Epithelial cell of proximal tubule (primary cell): ENCODE results near the gene FYN. TPM values are rescaled to one million over a fixed set of nuclear protein-coding genes. Genes with fewer than 3 reads are reported as not detected.

ENCODE experiments used
- DNase-seq: peaks from one replicate; pipeline ENCODE4 v3.0.0-alpha.2; 2011; ENCODE audit warnings: low read depth
- H3K4me3 ChIP-seq: 2 replicates; pipeline ENCODE4 v1.5.1; 2011; ENCODE audit warnings: low read depth, mild to moderate bottlenecking, low read length
- total RNA-seq: library from RNA; depleted of rRNA; stranded (reverse); fragments of >200 nt; gene quantifications from 2 replicates; pipeline ENCODE4 v1.2.3, GENCODE V29; 2015
- TF ChIP-seq, protein P1 (sequence below): conservative IDR thresholded peaks from 2 replicates; pipeline ENCODE4 v1.5.1; 2012; ENCODE audit warnings: low read depth, mild to moderate bottlenecking, low read length

The FYN gene
- total RNA-seq, 1 donor from 2014 or later = 55.4 TPM

DNA sequence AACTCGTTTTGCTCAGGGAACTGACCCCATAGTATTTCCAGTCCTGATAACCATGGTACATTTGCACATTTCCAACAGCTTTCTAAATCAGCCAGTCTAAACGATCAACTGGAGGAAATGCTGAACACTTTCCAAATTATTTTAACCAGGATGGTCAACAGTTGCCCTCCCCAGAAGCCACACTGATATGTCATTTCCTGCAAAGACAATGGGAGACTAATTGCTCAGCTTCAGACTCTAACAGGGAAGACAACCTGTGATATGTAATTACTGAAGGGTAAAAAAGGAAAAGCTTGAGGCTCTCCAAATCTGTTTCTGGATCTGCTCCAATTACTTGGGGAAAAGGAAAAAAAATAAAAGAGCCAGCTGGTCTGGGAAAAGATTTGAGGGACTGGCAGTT lies 88.8 kb downstream of the FYN start:
- TF ChIP-seq, protein P1, sequence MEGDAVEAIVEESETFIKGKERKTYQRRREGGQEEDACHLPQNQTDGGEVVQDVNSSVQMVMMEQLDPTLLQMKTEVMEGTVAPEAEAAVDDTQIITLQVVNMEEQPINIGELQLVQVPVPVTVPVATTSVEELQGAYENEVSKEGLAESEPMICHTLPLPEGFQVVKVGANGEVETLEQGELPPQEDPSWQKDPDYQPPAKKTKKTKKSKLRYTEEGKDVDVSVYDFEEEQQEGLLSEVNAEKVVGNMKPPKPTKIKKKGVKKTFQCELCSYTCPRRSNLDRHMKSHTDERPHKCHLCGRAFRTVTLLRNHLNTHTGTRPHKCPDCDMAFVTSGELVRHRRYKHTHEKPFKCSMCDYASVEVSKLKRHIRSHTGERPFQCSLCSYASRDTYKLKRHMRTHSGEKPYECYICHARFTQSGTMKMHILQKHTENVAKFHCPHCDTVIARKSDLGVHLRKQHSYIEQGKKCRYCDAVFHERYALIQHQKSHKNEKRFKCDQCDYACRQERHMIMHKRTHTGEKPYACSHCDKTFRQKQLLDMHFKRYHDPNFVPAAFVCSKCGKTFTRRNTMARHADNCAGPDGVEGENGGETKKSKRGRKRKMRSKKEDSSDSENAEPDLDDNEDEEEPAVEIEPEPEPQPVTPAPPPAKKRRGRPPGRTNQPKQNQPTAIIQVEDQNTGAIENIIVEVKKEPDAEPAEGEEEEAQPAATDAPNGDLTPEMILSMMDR = no peak
- no peak overlapping the region for H3K4me3 ChIP-seq
- no peak for DNase-seq

DNA sequence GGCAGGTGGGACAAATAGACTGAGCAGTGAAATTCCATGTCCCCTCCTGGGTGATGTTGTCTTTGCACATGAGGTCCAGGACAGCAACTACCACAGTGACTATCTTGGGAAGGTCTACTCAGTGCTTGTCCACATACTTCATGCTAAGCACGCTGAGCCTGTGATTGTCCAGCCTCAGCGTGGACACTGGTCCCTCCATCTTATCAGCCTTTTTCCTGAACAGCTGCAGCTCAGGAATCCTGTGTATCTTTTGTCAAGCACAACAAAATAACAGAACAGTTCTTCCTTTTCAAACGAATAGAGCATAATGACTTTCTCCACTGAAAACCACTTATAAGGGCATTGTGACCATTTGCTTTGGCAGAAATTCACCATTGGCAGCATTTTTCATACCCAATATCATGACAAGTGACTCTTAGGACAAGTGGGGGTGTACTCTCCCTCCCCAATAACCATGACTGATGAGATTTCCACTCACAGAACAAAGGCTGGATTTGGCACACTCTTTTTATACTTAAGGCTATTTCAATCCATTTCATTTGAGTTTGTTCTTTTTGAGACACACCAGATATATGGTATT lies 90.3 kb downstream of the FYN start:
- no peak for DNase-seq
- no peak overlapping the region for H3K4me3 ChIP-seq
- TF ChIP-seq, protein P1 = no peak

DNA sequence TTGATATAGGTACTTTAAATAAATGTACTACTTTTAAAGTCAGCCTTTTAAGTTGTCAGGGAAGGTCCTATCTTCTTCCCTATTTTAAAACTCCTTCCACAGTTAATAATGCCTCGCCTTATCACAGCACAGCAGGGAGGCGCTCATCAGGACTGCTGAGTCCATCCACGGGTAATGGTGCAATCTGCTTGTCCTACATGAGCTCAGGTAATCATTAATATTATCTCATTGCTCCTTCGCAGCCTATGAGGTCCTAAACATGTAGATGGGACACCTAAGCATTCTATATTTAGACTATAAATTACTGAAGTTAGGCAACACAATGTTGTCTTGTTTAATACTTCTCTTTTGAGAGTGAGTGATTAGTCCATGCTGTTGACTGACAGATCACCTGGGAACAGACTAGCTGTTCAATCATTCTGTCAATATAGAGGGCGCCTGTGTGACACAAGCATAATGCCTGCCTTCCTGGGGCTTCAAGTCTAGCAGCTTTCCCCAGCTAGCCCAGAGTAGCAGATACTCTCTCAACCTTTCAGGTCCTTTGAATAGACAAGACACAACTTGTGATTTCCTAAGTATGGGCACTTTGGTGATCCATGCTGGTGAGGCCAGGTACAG lies 91.0 kb downstream of the FYN start:
- no peak for DNase-seq
- no peak overlapping the region for H3K4me3 ChIP-seq

DNA sequence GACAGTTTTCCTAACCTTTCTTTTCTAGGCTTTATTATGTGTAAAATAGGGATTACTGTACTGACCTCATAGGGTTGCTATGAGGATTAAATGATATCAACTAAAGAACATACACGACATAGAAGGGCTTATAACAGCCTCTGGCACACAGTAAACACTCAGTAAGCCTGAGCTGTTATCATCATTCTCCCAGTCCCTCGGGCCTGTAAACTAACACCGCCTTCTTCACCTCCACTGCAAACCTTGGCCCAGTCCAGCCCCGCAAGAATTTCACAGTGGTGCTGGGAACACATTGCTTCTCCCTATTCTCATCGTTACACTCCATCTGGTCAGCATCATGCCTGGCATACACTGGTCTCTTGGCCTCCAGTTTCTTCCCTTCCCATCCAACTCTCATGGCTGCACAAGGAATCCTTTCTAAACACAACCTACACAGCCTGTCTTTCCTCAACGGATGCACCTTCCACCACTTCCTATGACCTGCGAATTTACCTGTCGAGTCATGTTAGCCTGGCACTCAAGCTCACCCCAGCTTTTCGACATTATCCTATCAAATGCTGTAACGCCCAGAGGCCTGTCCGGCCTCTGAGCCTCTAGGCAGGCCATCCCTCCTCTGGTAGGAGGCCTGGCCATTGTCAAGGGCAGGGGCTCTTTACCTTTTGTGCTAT lies 92.1 kb downstream of the FYN start:
- H3K4me3 ChIP-seq = no peak overlapping the region
- TF ChIP-seq, protein P1 = no peak
- DNase-seq = no peak

More for the DNA sequence above, 91.0 kb downstream of the FYN start:
- TF ChIP-seq, protein P1 = no peak

DNA sequence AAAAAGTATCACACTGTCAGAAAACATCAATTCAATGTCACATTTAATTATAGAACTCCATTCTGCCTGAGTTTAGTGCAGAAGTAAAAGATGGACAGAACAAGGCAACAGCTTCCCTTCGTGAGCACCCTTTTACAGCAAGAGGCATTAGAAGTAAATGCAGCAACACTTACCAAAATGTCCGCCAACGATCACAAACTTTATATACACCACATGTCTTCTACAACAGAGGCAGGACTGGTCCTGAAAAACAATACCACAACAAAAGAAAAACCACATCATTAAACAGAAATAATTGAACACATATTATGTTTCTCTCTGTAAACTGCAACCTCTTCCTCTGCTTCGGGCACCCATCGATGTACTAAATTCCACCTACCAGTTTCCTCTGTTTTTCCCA lies 92.9 kb downstream of the FYN start:
- H3K4me3 ChIP-seq = no peak overlapping the region
- TF ChIP-seq, protein P1 = no peak
- DNase-seq = no peak

DNA sequence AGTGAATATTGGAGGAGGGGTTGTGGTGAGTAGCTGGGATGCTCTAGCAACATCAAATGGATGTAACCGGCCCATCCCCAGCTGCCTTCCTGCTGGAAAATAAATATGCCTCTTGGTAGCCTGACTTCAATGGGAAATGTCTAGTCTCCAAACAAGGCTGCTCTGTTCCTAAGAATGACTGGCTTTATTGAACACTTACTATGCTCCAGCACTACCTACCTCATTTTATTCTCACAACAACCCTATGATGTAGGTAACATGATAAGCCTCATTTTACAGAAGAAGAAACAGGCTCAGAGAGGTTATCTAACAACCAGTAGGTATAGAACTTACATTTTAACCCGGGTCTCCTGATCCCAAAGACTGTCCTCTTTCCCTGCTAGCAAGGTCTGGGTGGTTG lies 93.6 kb downstream of the FYN start:
- DNase-seq = no peak
- H3K4me3 ChIP-seq = no peak overlapping the region
- TF ChIP-seq, protein P1 = no peak
